Panc1 (cell line): ENCODE data around the gene ARHGAP31. TPM values are rescaled to one million over a fixed set of nuclear protein-coding genes. Genes with fewer than 3 reads are reported as not detected.
A peak's percentile ranks its signal among the peaks of the same experiment; 100 is the strongest.

Source experiments
- ATAC-seq: fragments of 200-7000 bp; cut with Tn5 transposase; 2 replicates; pipeline ENCODE4 v1.9.1; 2020; ENCODE audit warnings: mild to moderate bottlenecking, moderate library complexity
- BruUV-seq: library from RNA; stranded (reverse); fragments of 400-500 nt; replicated peaks from 2 replicates; lab custom pipeline; 2021; lab: Mats Ljungman, UMichigan
- CTCF ChIA-PET: fragments of 300-600 bp; sonication (Branson Sonifier 250); formaldehyde crosslinking; loops from one replicate; lab custom pipeline; 2022; ENCODE audit warnings: antibody characterized with exemption; lab: Charles Lee
- POLR2A ChIA-PET: fragments of 300-600 bp; sonication (Branson Sonifier 250); formaldehyde crosslinking; loops from one replicate; lab custom pipeline; 2022; ENCODE audit warnings: antibody characterized with exemption; lab: Charles Lee
- DNase-seq: peaks from one replicate; pipeline ENCODE4 v3.0.0-alpha.2; 2010; ENCODE audit warnings: low read depth, low spot score
- H3K27ac ChIP-seq: 2 replicates; pipeline ENCODE4 v1.5.1; 2011; ENCODE audit warnings: mild to moderate bottlenecking, low read length, inconsistent platforms
- H3K27me3 ChIP-seq: fragments of 200-500 bp; sonication (Bioruptor generic); 2 replicates; pipeline ENCODE4 v1.6.0; 2014; ENCODE audit warnings: low read length, inconsistent platforms; ENCODE audit not compliant: control insufficient read depth, insufficient read depth
- H3K36me3 ChIP-seq: fragments of 200-500 bp; sonication (Bioruptor generic); 2 replicates; pipeline ENCODE4 v1.5.1; 2014; ENCODE audit warnings: inconsistent platforms, mild to moderate bottlenecking, low read length, moderate library complexity; ENCODE audit not compliant: control insufficient read depth, insufficient read depth
- H3K4me1 ChIP-seq: 2 replicates; pipeline ENCODE4 v1.5.1; 2011; ENCODE audit warnings: inconsistent platforms, mild to moderate bottlenecking, low read length, moderate library complexity; ENCODE audit not compliant: control insufficient read depth, insufficient read depth
- H3K4me3 ChIP-seq, 2 experiments: 2 replicates each; pipeline ENCODE4 v1.5.1; 2011 to 2012; ENCODE audit warnings: low read depth in 2 of 2, low read length in 2 of 2, mild to moderate bottlenecking in 2 of 2, inconsistent platforms in 1 of 2, moderate library complexity in 1 of 2
- H3K9me3 ChIP-seq: fragments of 200-500 bp; sonication (Bioruptor generic); 2 replicates; pipeline ENCODE4 v1.5.1; 2014; ENCODE audit warnings: low read depth, mild to moderate bottlenecking, inconsistent platforms, low read length, moderate library complexity; ENCODE audit not compliant: control insufficient read depth, insufficient read depth
- POLR2AphosphoS5 ChIP-seq: IDR thresholded peaks from 2 replicates; pipeline ENCODE4 v1.6.1; 2012; ENCODE audit warnings: mild to moderate bottlenecking, low read depth, low read length, moderate library complexity
- SIN3A ChIP-seq: IDR thresholded peaks from 2 replicates; pipeline ENCODE4 v1.6.1; 2012; ENCODE audit warnings: low read depth, mild to moderate bottlenecking, low read length, moderate library complexity, borderline replicate concordance; ENCODE audit not compliant: insufficient read depth
- TCF7L2 ChIP-seq: IDR thresholded peaks from 2 replicates; pipeline ENCODE4 v1.6.1; 2011; ENCODE audit warnings: mild to moderate bottlenecking, low read depth, low read length, inconsistent platforms
- in situ Hi-C: cut with HindIII; loops from 2 replicates; pipeline ENCODE4 v1.10.0; 2016; ENCODE audit warnings: low sequenced_read_pairs, low pct_unique_long_range_greater_than_20kb
- intact Hi-C: fragments of 100-400 bp; cut with micrococcal nuclease; formaldehyde crosslinking; loops from one replicate; pipeline ENCODE4 v1.10.0; 2022; ENCODE audit not compliant: unreplicated experiment
- total RNA-seq: library from RNA; stranded (reverse); gene quantifications from one replicate; pipeline ENCODE4 v1.2.1, GENCODE V29; 2021; ENCODE audit not compliant: unreplicated experiment
- TF ChIP-seq, protein P1 (sequence below), 2 experiments: IDR thresholded peaks; 2 replicates each; pipeline ENCODE4 v1.6.1; 2011 to 2012; ENCODE audit warnings: low read depth in 2 of 2, control low read depth in 1 of 2, low read length in 1 of 2, mild to moderate bottlenecking in 1 of 2, moderate library complexity in 1 of 2; ENCODE audit not compliant: insufficient read depth in 1 of 2
- TF ChIP-seq, protein P2 (sequence below): fragments of 450-650 bp; IDR thresholded peaks from 2 replicates; pipeline ENCODE4 v1.5.1; 2017; ENCODE audit warnings: mild to moderate bottlenecking

Gene ARHGAP31
- total RNA-seq, 1 experiment from 2014 or later = 7.6 TPM

DNA sequence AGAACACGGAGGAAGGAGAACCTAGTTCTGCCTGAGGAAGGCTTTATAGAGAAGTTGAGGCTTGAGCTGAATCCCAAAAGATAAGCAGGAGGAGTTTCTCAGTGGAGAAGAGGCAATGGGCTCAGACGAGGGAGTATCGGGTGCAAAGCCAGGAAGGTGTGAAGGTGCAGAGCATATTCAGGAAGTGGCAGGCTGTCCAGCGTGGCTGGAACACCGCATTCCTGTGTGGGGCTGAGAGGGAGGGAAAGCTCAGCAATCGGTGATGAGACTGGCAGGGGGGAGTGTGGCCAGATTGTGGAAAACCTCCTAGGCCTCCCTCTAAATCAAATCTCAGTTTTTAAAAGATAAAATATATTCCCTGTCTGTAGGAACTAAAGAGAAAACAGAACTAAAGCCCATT lies 63.0 kb downstream of the ARHGAP31 start:
- intact Hi-C loops (no loop called here), in situ Hi-C loops (no loop called here)
- BruUV-seq = no TSS peak

DNA sequence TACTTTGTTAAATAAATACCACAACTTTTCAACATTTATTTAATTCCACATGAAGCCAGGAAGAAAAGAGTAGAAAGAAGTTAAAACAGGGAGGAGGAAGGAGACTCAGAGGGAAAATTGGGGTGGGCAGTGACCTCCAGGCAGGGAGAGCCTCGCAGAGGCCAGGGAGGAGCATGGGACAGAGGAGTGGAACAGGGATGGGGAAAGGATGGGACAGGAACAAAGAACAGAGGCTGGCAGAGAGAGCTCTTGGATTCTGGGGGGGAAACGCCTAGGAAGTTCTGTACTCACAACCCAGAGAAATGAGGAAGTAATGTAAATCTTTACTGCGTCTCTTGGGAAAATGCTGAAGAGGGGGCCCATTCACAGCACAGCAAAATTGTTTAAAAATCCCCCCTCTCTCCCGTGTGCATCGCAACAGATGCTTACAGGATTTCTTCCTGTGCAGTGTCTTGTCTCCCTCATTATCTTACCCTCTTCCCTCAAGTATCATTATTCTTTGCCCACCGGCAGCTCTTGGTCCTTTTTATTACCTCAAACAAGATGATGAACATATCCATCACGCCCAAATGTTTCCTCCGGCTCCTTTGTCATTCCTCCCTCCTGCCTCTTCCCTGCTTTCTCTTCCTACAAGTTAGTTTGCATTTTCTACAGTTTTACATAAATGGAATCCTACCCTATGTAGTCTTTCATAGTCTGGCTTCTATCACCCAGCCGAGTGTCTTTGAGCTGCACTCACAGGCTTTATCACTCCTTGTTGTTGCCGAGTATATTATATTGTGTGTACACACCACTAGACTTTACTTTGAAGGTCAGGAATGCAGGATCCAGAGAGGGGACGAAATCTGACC lies 65.5 kb downstream of the ARHGAP31 start:
- H3K27ac ChIP-seq = no peak overlapping the region
- in situ Hi-C loops = no loop called here

More for the DNA sequence above, 63.0 kb downstream of the ARHGAP31 start:
- Histone ChIP-seq H3K27ac (no peak overlapping the region), H3K9me3 (no peaks in the 10 kb centered on the region), H3K4me3 (no peak overlapping the region), H3K27me3 (no peaks in the 10 kb centered on the region), H3K36me3 (no peaks in the 10 kb centered on the region), H3K4me1 (no peaks in the 10 kb centered on the region)
- CTCF ChIA-PET = no interaction called here
- TF ChIP-seq POLR2AphosphoS5 (no peak), SIN3A (no peak), TCF7L2 (no peak)
- TF ChIP-seq, protein P1, sequence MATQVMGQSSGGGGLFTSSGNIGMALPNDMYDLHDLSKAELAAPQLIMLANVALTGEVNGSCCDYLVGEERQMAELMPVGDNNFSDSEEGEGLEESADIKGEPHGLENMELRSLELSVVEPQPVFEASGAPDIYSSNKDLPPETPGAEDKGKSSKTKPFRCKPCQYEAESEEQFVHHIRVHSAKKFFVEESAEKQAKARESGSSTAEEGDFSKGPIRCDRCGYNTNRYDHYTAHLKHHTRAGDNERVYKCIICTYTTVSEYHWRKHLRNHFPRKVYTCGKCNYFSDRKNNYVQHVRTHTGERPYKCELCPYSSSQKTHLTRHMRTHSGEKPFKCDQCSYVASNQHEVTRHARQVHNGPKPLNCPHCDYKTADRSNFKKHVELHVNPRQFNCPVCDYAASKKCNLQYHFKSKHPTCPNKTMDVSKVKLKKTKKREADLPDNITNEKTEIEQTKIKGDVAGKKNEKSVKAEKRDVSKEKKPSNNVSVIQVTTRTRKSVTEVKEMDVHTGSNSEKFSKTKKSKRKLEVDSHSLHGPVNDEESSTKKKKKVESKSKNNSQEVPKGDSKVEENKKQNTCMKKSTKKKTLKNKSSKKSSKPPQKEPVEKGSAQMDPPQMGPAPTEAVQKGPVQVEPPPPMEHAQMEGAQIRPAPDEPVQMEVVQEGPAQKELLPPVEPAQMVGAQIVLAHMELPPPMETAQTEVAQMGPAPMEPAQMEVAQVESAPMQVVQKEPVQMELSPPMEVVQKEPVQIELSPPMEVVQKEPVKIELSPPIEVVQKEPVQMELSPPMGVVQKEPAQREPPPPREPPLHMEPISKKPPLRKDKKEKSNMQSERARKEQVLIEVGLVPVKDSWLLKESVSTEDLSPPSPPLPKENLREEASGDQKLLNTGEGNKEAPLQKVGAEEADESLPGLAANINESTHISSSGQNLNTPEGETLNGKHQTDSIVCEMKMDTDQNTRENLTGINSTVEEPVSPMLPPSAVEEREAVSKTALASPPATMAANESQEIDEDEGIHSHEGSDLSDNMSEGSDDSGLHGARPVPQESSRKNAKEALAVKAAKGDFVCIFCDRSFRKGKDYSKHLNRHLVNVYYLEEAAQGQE (IDR thresholded peaks at IDR 0.05; ENCODE audit: insufficient read depth in 1 of 2, low read depth in 2 of 2, low read length in 1 of 2) = no peak
- TF ChIP-seq, protein P2, sequence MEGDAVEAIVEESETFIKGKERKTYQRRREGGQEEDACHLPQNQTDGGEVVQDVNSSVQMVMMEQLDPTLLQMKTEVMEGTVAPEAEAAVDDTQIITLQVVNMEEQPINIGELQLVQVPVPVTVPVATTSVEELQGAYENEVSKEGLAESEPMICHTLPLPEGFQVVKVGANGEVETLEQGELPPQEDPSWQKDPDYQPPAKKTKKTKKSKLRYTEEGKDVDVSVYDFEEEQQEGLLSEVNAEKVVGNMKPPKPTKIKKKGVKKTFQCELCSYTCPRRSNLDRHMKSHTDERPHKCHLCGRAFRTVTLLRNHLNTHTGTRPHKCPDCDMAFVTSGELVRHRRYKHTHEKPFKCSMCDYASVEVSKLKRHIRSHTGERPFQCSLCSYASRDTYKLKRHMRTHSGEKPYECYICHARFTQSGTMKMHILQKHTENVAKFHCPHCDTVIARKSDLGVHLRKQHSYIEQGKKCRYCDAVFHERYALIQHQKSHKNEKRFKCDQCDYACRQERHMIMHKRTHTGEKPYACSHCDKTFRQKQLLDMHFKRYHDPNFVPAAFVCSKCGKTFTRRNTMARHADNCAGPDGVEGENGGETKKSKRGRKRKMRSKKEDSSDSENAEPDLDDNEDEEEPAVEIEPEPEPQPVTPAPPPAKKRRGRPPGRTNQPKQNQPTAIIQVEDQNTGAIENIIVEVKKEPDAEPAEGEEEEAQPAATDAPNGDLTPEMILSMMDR = no peak
- ATAC-seq = 0 out of 2 replicates have a peak, but pooled peaks have one; percentile 51
- no peak for DNase-seq
- POLR2A ChIA-PET = no interaction called here

More for the DNA sequence above, 65.5 kb downstream of the ARHGAP31 start:
- Histone ChIP-seq H3K36me3 (no peaks in the 10 kb centered on the region), H3K4me3 (no peak overlapping the region), H3K9me3 (no peaks in the 10 kb centered on the region), H3K4me1 (no peaks in the 10 kb centered on the region), H3K27me3 (no peaks in the 10 kb centered on the region)
- no TSS peak for BruUV-seq
- ChIA-PET POLR2A (no interaction called here), CTCF (no interaction called here)
- DNase-seq (no peak), ATAC-seq (no peak)
- intact Hi-C loops = no loop called here
- no peak for TF ChIP-seq POLR2AphosphoS5
- TF ChIP-seq, protein P2 = no peak
- TF ChIP-seq, protein P1 (IDR thresholded peaks at IDR 0.05; ENCODE audit: insufficient read depth in 1 of 2, low read depth in 2 of 2, low read length in 1 of 2) = no peak
- TF ChIP-seq SIN3A = no peak
- no peak for TF ChIP-seq TCF7L2
